COLO668 (cell line): Measurements from ENCODE around the gene AGMAT.
A peak's percentile ranks its signal among the peaks of the same experiment; 100 is the strongest.

ENCODE experiments used
- DNase-seq: peaks from one replicate; lab custom pipeline; 2025; ENCODE audit not compliant: unreplicated experiment; lab: John Stamatoyannopoulos, UW

Gene AGMAT

DNA sequence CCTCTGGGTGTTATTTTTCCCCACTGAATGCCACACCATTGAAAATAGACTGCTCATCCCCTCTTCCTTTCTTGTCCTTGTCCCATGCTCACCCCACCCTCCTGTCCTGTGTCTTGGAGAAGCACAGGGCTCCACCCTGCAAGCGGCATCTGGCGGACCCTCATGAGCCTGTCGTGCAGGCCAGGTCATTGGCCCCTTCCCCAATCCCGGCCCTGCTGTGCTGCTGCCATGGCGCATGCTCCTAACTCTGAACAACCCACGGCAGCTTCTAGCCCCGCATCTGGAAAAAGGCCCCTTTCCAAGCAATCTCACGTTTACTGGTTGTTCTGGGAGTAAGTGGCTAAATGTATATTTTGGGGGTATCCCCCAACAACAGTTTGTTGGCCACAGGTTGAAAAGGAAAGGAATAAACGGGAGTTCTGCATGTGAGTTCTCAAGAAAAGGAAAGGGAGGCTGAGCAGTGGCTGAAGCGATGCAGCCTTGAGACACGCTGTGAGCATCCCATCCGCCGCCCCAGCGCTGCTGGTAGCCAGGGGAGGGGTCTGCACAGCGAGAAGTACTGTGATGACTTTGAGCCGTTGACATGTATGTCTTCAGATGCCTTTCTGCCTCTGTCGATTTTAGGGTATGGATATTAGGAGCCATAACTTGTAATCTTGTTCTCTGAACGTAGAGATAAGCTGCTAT lies 16.3 kb downstream of the AGMAT start:
- no peak for DNase-seq

DNA sequence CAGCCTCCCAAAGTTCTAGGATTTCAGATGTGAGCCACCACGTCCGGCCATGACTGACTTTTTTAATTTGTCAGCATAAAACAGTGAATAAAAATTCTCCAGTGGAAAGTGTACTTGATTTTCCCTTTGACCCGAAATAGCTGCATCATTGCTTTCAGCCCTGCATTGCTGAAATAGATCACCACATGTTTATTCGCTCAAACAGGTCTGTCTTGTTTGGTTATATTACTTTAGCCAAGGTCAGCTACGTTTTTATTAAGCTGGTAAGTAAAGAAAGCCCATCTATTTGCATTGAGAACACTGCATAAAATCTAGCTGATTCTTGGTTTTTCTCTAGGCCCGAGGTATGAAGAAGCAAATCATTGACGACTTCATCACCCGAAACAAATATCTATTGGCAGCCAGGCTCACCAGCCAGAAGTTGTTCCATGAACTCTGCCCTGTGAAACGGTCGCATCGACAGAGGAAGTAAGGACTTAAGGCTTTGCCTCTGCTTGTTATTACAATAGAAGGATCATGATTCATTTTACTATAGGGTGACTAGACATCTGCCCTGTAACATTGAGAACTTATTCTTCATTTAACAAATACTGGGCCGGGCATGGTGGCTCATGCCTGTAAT lies 25.6 kb downstream of the AGMAT start:
- no peak for DNase-seq

DNA sequence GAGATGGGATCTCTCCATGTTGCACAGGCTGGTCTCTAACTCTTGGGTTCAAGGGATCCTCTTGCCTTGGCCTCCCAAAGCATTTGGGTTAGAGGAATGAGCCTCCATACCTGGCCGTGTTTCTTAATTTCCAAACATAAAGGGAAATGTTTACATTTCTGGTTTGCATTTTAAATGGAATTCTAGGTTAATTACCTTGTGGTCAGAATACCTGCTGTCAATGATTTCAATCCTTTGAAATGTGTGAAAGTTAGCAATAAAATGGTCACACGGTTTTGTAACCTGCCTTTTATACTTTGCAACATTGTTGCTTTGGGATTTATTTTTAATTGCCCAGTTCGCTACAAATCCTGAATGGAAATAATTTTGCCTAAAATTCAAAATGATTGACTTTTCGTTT lies 26.3 kb downstream of the AGMAT start:
- no peak for DNase-seq

DNA sequence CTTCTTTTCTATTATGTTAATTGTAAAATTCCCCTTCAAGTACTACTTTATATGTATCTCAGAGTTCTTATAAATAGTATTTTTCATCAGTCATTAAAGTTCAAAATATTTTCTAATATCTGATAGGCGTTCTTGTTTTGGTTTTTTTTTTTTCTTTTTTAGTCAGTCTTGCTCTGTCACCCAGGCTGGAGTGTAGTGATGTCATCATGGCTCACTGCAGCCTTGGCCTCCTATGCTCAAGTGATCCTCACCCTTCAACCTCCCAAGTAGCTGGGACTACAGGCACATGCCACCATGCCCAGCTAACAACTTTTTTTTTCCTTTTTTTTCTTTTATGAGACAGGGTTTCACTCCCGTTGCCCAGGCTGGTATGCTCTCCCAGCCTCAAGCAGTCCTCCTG lies 27.3 kb downstream of the AGMAT start:
- DNase-seq, result no peak

DNA sequence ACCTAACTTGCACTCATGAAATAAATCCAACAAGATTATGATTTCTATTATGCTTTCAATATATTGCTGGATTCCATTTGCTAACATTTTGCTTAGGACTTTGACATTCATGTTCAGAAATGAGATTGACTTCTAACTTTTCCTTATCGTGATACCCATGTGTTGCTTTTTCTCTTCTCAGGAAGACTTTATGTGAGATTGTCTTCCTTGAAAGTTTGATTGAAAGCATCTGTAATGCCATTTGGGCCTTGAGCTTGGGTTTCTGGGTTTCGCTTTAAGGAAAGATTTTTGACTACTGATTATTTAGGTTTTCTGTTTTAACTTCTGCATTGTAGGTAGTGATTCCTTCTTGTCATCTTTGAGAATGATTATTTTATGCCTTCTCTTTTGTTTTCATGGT lies 27.8 kb downstream of the AGMAT start:
- no peak for DNase-seq

DNA sequence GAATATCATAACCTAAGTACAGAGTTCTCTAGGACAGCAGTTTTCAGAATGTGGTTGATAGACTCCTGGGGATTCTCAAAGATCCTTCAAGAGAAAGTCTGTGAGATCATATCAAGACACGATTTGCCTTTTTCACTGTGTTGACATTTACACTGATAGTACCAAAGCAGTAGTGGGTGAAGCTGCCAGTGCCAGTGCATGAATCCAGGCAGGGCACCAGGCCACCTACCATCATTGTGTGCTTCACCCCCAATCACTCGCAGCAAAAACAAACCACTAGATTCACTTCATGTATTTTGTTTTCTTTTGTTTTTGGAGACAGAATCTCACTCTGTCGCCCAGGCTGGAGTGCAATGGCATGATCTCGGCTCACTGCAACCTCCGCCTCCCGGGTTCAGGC lies 34.3 kb downstream of the AGMAT start:
- no peak for DNase-seq

DNA sequence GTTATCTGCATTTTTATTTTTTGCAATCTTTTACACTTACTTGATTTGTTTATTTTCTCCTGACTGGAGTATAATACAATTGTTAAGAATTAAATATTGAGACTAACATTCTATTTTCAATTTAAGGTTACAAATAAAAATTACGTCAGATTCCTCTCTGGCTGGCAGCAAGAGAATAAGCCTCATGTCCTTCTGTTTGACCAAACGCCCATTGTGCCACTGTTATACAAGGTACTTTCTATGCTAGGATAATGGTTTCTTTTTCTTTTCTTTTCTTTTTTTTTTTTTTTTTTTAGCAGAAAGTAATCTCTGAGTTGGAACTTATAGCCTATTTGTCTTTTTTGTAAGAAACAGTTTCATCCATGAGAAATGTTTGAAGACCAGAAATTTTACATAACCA lies 38.2 kb downstream of the AGMAT start:
- no peak for DNase-seq

DNA sequence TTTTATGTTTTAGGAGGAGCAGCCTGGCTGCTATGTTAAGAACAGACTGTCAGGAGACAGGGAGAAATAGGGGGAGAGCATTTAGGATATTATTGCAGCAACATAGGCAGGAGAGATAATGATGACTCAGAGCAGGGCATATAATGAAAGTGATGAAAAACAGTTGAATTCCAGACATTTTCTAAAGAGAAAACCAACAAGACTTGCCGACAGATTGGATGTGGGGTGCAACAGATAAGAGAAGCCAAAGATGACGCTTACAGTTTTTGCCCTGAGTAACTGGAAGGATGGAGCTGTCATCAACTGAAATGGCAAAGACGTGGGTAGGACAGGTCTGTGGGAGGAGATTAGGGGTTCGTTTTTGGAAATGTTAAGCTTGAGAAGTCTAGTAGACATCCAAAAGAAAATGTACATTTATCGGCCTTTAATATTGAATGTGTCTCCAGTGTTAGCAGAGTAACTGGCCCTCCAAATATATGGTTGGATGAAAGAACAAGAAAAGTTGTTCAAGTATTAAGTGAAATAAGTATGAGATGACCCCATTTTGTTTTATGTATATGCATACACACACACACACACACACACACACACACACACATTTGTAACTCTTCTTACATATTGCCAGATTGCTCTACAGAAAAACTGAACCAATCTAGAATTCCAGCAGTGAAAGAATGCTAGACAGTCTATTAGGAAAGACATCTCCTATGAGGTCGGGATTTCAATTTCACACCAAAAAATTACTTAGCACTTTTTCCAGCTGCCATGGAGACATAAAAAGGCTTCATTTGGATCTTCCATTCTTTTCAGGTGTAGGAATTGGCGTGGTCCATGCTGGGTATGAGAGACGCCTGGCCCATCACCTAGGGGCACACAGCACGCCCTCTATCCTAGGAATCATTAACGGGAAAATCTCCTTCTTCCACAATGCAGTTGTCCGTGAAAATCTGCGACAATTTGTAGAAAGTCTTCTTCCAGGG lies 41.0 kb downstream of the AGMAT start:
- no peak for DNase-seq

DNA sequence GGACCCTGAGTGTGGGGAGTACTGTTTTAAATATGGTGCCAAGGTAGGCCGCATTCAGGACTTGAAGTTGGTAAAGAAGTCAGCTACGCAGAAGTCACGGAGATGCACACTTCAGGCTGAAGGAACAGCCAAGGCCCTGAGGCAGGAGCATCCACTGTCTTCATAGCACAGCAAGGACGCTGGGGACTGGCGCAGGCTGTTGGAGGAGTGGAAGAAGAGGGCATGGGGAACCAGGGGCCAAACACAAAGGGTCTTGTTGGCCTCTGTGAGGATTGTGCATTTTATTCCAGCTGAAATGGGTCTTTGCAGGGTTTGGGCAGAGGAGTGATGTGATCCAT lies 41.6 kb downstream of the AGMAT start:
- DNase-seq, result no peak

DNA sequence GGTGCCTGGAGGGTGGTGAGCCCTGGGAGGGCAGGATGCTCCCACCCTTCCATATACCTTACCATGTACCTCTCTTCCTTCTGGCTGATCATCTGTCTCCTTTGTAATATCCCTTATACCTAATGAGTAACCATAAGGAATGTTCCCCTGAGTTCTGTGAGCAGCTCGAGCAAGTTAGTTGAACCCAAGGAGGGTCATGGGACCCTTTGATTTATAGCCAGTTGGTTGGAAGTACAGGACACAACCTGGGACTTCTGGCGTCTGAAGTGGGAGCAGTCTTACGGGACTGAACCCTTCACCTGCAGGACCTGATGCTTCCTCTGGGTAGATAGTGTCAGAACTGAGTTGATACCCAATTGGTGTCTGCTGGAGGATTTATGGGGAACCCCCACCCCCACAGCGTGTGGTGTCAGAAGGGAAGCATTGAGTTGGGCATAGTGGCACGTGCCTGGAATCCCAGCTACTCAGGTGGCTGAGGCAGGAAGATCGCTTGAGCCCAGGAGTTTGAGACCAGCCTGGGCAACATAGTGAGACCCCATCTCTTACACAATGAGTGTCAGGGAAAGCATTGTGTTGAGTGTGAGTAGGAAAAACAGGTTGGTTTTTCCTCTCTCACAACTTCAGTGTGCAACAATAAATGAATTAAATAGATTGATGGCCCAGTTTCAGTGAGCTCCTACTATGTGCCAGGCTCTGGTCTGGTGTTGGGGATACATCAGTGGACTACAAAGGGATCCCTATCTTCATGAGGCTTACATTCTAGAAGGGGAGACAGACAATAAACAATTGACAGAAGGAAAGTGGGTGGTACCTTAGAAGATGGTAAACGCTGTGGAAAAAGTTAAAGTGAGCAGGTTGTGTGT lies 42.2 kb downstream of the AGMAT start:
- DNase-seq, result no peak

DNA sequence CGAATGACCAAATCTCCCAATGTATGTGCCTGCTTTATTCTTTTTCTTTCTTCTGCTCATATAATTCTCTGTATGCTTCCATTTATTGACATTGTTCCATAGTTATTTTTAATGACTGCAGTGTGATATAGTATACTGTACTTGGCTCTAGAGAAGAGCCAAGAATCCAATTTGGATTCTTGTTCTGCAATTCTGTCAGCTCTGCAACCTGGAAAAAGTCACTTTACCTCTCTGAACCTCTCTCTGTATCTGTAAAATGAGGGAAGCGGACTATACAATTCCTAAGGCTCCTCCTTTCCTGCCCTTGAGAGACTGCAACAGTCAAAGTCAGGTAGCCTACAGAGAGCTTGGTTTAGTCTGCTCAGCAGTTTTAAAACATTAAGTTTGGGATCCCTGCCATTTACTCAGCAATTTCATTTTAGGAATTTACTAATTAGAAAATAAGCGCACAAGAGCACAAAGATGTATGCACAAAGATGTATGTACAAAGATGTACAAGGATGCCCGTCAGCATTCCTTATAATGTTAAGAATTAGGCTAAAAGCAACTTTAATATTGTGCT lies 43.5 kb downstream of the AGMAT start:
- no peak for DNase-seq

DNA sequence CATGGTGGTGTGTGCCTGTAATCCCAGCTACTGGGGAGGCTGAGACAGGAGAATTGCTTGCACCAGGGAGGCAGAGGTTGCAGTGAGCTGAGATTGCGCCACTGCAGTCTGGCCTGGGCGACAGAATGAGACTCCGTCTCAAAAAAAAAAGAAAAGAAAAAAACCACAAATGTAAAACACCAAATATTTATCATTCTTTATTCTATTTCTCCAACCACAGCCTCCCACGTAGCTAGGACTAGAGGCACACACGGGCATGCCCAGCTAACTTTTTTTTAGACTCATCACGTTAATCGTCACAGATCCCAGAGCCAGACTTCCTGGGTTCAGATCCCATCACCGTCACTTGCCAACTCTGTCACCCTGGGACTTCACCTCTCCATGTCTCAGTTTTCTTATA lies 44.7 kb downstream of the AGMAT start:
- DNase-seq, result no peak

DNA sequence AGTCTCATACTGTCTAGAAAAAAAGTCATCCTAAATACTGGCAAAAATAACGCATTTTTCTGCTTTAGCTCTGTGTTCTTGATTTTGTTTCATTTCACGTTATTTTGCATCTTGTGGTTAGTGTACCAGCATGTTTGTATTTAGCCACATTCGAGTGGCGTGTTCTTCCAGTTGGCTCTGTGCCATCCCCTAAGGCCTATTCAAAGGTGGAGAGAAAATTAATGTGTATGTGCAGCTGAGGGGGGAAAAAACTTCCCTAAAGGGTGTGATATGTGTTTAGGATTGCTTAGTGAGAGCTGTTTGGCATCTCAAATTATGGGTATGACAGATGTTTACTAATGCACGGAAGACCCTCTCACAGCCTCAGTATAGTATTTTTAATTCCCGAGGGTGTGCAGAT lies 46.1 kb downstream of the AGMAT start:
- peak; percentile 84 for DNase-seq

DNA sequence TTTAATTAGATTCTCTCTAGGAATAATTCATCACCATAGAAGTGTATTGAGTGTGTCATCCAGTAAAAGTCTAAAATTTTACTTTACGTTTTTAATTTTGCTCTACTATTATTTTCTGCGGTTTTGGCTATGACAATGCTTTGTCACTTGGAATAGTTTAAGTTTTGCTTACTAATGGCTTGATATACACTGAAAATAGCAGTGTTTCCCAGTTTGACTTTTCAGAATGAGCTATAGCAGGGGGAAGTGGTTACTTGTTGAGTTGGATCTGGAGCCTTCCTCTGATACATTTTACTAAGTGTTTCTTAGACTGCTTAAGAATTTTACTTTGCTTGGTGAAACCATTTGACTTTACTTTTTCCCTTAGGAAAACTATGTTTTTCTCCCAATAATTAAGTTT lies 53.2 kb downstream of the AGMAT start:
- no peak for DNase-seq

DNA sequence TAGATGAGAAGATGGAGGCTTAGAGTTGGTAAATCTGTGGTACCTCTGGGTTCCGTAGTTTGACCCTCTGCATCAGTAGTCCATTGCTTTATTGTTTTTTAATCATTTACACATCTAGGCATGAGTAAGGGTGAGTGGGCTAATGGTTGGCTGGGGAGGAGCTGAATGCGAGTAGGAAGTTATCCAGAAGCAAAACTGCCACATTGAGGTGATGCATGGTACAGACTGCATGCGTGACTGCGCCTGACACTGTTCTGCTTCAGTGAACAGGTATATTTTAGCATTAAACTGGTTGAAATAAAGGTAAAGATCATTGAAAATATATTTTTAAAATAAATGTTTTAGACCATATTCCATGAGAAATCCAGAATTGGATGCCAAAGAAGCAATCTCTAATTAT lies 53.8 kb downstream of the AGMAT start:
- no peak for DNase-seq

DNA sequence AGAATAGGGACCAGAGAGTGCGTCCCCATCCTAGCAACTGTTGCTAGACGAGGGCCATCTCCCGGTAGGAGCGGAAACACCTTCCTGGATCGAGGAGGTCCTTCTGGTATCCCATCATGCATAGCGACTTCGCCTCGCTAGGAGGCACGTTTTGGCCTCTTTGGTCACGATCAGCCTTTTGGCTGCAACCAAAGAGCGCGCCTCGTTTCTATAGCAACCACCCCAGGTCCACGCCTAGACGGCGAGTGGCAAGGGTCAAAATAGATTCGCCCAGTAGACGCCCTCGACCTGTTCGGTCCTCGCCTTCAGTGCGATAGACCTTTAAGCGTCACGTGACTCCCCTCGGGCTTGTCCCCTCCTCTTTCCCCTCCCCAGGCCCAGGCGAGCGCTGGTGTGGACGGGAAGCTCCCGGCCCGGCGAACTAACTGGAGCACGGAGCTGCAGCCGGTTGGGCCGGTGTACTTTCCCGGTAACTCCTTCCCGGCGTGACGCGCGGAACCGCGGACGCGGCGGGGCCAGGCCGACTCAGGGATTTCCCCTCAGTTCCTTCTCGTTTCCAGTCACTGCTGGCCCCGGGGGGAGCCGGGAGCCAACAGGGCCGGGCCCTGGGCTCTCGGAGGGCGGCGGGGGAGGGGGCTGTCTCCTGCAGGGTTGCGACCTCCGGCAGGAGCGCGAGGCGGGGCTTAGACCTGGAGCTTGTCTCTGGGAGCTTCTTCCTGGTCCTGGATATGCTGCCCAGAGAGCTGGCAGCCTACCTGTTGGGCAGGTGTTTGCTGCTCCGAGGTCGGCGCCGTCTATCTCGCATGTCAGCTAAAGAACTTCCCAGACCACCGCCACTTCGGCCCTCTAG lies 58.1 kb downstream of the AGMAT start, which contains the start of gene DNAJC16:
Gene DNAJC16, plus strand, starts transcription at position 359 of the 850 bp plus-strand sequence. CDS start 2,258 bp downstream, outside the sequence.
- DNase-seq, result peak; percentile 100

DNA sequence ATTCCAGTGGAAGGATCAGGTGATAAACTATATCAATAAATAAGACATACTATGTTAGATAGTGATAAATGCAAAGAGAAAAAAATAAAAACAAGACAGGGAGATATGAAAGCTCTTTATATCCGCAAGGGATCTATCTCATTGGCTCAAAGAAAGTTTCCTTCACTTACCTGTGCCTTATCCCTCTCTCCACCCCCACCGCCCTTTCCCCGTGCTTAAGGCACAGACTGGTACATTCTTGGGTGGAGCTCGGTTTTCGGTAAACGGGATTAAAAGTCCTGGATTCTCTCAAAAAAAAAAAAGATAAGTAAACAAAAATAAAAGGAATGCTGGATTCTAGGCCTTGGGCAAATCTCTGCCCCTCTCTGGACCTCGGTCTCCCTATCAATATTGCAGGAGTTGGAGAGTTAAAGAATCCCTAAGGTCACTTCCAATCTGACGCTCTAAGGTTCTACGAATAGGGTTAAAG lies 58.8 kb downstream of the AGMAT start:
- DNase-seq, result no peak

DNA sequence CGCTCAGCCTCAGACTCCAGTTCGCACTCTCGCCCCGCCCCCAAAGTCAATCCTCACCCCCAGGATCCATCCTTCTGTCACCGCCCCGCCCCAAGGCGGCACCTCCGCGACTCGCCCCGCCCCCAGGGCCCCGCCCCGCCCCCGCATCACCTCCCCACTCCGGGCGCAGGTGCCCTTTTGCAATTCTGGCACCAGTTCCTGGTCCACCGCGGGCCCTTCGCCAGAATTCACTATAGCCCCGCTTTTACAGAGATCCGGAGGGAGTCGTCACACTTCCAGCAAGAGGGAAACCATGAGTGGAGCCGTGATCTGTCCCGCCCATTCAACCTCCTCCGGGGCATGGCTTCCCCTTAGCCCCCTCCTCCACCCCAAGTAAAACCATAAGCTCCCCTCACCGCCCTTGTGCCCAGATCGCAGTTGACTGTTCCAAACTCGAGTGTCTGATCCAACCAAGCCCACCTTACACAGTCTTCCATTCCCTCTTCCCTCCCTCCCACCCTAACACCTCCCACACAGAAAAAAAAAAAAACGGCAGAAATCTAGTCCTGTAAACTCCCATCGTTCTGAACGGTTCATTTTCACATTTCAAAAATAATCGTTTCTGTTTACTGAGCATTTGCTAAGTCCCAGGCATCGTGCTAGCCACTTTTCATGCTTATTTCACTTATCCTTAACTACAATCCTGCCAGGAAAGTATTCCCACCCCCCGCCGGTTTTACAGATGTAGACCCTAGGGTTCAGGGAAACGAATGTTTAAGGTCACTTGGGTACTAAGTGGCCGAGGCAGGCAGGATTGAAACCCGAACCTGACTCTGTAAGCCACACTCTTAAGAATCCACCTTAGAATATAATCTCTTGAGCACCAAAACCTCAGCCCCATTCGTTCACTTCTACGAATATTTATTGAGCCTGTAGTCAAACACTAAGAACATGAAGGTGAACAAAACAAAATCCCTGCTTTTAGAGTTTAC lies 59.5 kb downstream of the AGMAT start:
- peak; percentile 33 for DNase-seq
